HEK293 (cell line): ENCODE measurements around the gene MPZL2.

ENCODE experiments used
- CTCF ChIA-PET: fragments of 350-600 bp; formaldehyde crosslinking; extraction: SDS; loops from one replicate; lab custom pipeline; 2021; ENCODE audit warnings: antibody characterized with exemption; lab: Yijun Ruan, JAX
- POLR2A ChIA-PET: fragments of 300-600 bp; formaldehyde crosslinking; extraction: SDS; loops from one replicate; lab custom pipeline; 2020; ENCODE audit warnings: antibody characterized with exemption, inconsistent platforms; lab: Yijun Ruan, JAX
- H3K27ac ChIP-seq: fragments of 200-500 bp; sonication (Bioruptor generic); 2 replicates; pipeline ENCODE4 v1.5.1; 2014; ENCODE audit warnings: low read depth, low read length, control low read depth, inconsistent platforms; ENCODE audit errors: extremely low read depth
- H3K36me3 ChIP-seq, 2 experiments: fragments of 200-500 bp in 1 of 2; sonication (Bioruptor generic) in 1 of 2; 1 replicate in 1 of 2; 2 replicates in 1 of 2; pipeline ENCODE4 v1.5.1; 2014 to 2017; ENCODE audit warnings: inconsistent platforms in 2 of 2, low read length in 2 of 2; ENCODE audit not compliant: control insufficient read depth in 2 of 2, insufficient read depth in 1 of 2
- H3K4me1 ChIP-seq: fragments of 200-500 bp; sonication (Bioruptor generic); 2 replicates; pipeline ENCODE4 v1.5.1; 2014; ENCODE audit warnings: mild to moderate bottlenecking, low read length, inconsistent platforms; ENCODE audit not compliant: control insufficient read depth, insufficient read depth
- H3K4me3 ChIP-seq: 2 replicates; pipeline ENCODE4 v1.5.1; 2011; ENCODE audit warnings: low read depth, mild to moderate bottlenecking, control low read depth, low read length, moderate library complexity
- H3K9me3 ChIP-seq: fragments of 200-500 bp; sonication (Bioruptor generic); 2 replicates; pipeline ENCODE4 v1.5.1; 2014; ENCODE audit warnings: low read depth, low read length, inconsistent platforms; ENCODE audit not compliant: control insufficient read depth, insufficient read depth
- GFI1B ChIP-seq: fragments of 450-650 bp; formaldehyde crosslinking; IDR thresholded peaks from 2 replicates; pipeline ENCODE4 v1.5.1; 2016; ENCODE audit warnings: missing biosample characterization, missing genetic modification characterization
- HOXC10 ChIP-seq: sonication (generic); formaldehyde crosslinking; IDR thresholded peaks from 2 replicates; pipeline ENCODE4 v1.8.1; 2023; ENCODE audit warnings: mild to moderate bottlenecking, missing genetic modification reagents
- ZBTB48 ChIP-seq: fragments of 450-650 bp; formaldehyde crosslinking; IDR thresholded peaks from 2 replicates; pipeline ENCODE4 v1.5.1; 2016; ENCODE audit warnings: missing biosample characterization, missing genetic modification characterization
- ZBTB8A ChIP-seq: fragments of 450-650 bp; formaldehyde crosslinking; IDR thresholded peaks from 2 replicates; pipeline ENCODE4 v1.5.1; 2016; ENCODE audit warnings: missing biosample characterization, missing genetic modification characterization
- ZIC2 ChIP-seq: fragments of 450-650 bp; formaldehyde crosslinking; IDR thresholded peaks from 2 replicates; pipeline ENCODE4 v1.5.1; 2016; ENCODE audit warnings: missing biosample characterization, missing genetic modification characterization
- ZNF121 ChIP-seq: fragments of 450-650 bp; formaldehyde crosslinking; IDR thresholded peaks from 2 replicates; pipeline ENCODE4 v1.5.1; 2016; ENCODE audit warnings: missing biosample characterization, missing genetic modification characterization
- ZNF133 ChIP-seq: fragments of 450-650 bp; formaldehyde crosslinking; IDR thresholded peaks from 2 replicates; pipeline ENCODE4 v1.5.1; 2016; ENCODE audit warnings: missing biosample characterization, missing genetic modification characterization
- ZNF248 ChIP-seq: fragments of 450-650 bp; formaldehyde crosslinking; IDR thresholded peaks from 2 replicates; pipeline ENCODE4 v1.5.1; 2017; ENCODE audit warnings: missing biosample characterization, missing genetic modification characterization
- ZNF335 ChIP-seq: fragments of 450-650 bp; formaldehyde crosslinking; conservative IDR thresholded peaks from 2 replicates; pipeline ENCODE4 v1.5.1; 2016; ENCODE audit warnings: missing biosample characterization, missing genetic modification characterization
- ZNF426 ChIP-seq: fragments of 450-650 bp; formaldehyde crosslinking; IDR thresholded peaks from 2 replicates; pipeline ENCODE4 v1.5.1; 2017; ENCODE audit warnings: missing biosample characterization, missing genetic modification characterization, mild to moderate bottlenecking, inconsistent platforms, moderate library complexity
- ZNF558 ChIP-seq: fragments of 450-650 bp; formaldehyde crosslinking; IDR thresholded peaks from 2 replicates; pipeline ENCODE4 v1.5.1; 2016; ENCODE audit warnings: missing biosample characterization, missing genetic modification characterization
- ZNF660 ChIP-seq: fragments of 450-650 bp; IDR thresholded peaks from 2 replicates; pipeline ENCODE4 v1.5.1; 2018; ENCODE audit warnings: missing biosample characterization, mild to moderate bottlenecking, missing genetic modification characterization
- ZNF747 ChIP-seq: fragments of 450-650 bp; formaldehyde crosslinking; IDR thresholded peaks from 2 replicates; pipeline ENCODE4 v1.5.1; 2016; ENCODE audit warnings: missing biosample characterization, missing genetic modification characterization
- ZNF785 ChIP-seq: fragments of 450-650 bp; formaldehyde crosslinking; IDR thresholded peaks from 2 replicates; pipeline ENCODE4 v1.5.1; 2016; ENCODE audit warnings: missing biosample characterization, missing genetic modification characterization
- ZSCAN16 ChIP-seq: fragments of 450-650 bp; formaldehyde crosslinking; IDR thresholded peaks from 2 replicates; pipeline ENCODE4 v1.5.1; 2016; ENCODE audit warnings: missing biosample characterization, missing genetic modification characterization
- ZXDB ChIP-seq: fragments of 450-650 bp; formaldehyde crosslinking; IDR thresholded peaks from 2 replicates; pipeline ENCODE4 v1.5.1; 2016; ENCODE audit warnings: missing biosample characterization, missing genetic modification characterization
- TF ChIP-seq, protein P1 (sequence below): sonication (generic); formaldehyde crosslinking; IDR thresholded peaks from 2 replicates; pipeline ENCODE4 v1.8.1; 2022; ENCODE audit warnings: mild to moderate bottlenecking, moderate library complexity, missing genetic modification reagents
- TF ChIP-seq, protein P2 (sequence below): fragments of 450-650 bp; formaldehyde crosslinking; IDR thresholded peaks from 2 replicates; pipeline ENCODE4 v1.5.1; 2016; ENCODE audit warnings: missing biosample characterization, missing genetic modification characterization
- TF ChIP-seq, protein P3 (sequence below): fragments of 450-650 bp; formaldehyde crosslinking; IDR thresholded peaks from 2 replicates; pipeline ENCODE4 v1.5.1; 2017; ENCODE audit warnings: missing biosample characterization, missing genetic modification characterization
- TF ChIP-seq, protein P4 (sequence below): fragments of 450-650 bp; formaldehyde crosslinking; IDR thresholded peaks from 2 replicates; pipeline ENCODE4 v1.5.1; 2016; ENCODE audit warnings: missing biosample characterization, missing genetic modification characterization, borderline replicate concordance
- TF ChIP-seq, protein P5 (sequence below): fragments of 450-650 bp; formaldehyde crosslinking; IDR thresholded peaks from 2 replicates; pipeline ENCODE4 v1.5.1; 2017; ENCODE audit warnings: missing biosample characterization, missing genetic modification characterization

The MPZL2 gene

DNA sequence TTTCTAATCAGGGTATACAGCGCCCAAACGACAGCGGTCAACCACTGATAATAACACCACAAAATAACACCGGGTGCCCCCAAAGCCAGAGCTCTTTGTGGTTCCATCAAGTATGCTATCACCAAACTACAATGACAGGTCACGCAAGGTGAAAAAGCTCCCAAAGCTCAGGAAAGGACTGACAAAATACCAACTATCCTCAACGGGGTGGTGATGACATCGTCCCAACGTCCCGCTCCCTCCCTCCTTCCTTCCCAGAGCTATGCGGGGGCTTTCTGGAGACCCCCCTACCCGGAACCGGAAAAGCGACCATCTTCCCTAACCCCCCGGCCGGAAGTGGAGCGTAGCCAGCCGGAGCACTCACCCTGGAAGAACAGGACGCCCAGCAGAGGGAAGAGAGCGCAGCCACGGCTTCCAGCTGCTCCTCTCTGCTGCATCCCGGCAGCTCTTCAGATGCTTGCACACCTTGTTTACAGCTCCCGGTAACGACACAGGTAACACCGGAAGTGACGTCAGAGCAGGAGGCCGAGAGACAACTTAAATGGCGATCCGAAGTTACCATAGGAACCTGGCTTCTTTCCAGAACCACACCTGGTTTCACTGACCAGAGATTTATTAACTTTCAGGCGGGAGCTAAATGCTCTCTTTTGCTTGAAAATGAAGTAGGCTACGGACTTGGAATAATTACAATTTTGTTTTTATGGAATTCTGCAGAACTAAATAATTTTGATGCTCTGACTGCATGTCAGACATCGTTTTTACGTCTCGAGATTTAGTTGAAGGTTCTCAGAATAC lies 12.0 kb downstream of the MPZL2 start, which contains the start of gene MPZL3 (continued):
- TF ChIP-seq ZXDB (tag by site-specific recombination) (peak; percentile 75; the same call in 1 of the 2 replicates), ZNF335 (tag by site-specific recombination) (peak; percentile 89)

DNA sequence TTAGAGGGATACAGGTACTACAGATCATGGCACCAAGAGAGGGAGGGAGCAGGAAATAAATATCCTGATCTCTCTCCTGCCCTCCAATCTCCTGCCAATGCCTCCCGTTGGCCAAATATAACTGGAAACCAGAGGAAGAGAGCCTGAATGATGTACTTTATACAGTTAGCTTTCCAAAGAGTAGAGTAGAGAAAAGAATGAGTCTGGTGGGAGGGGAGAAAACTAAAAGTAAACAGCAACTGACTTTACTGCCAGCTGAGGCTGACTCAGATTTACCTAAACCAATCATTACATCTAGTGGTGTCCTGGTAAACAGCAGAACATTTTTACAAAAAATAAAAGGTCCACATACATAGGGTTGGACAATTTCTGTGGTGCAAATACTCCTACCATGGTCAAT lies 17.1 kb downstream of the MPZL2 start:
- Histone ChIP-seq H3K4me3 (no peak overlapping the region), H3K27ac (no peak overlapping the region), H3K4me1 (no peaks in the 10 kb centered on the region), H3K9me3 (no peaks in the 10 kb centered on the region), H3K36me3 (no peaks in the 10 kb centered on the region)
- ChIA-PET POLR2A (no interaction called here), CTCF (interaction anchor here (0.8 kb wide), 2 partner anchors 49 to 65 kb away, joined by 3 to 5 read pairs; no protein-coding TSS in a partner anchor)
- no peak for TF ChIP-seq ZSCAN16
- no peak for TF ChIP-seq ZBTB48 (tag by site-specific recombination)
- TF ChIP-seq, protein P1, sequence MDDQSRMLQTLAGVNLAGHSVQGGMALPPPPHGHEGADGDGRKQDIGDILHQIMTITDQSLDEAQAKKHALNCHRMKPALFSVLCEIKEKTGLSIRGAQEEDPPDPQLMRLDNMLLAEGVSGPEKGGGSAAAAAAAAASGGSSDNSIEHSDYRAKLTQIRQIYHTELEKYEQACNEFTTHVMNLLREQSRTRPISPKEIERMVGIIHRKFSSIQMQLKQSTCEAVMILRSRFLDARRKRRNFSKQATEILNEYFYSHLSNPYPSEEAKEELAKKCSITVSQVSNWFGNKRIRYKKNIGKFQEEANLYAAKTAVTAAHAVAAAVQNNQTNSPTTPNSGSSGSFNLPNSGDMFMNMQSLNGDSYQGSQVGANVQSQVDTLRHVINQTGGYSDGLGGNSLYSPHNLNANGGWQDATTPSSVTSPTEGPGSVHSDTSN (CRISPR knock-in tag) = no peak
- no peak for TF ChIP-seq ZNF558 (tag by site-specific recombination)
- TF ChIP-seq, protein P2, sequence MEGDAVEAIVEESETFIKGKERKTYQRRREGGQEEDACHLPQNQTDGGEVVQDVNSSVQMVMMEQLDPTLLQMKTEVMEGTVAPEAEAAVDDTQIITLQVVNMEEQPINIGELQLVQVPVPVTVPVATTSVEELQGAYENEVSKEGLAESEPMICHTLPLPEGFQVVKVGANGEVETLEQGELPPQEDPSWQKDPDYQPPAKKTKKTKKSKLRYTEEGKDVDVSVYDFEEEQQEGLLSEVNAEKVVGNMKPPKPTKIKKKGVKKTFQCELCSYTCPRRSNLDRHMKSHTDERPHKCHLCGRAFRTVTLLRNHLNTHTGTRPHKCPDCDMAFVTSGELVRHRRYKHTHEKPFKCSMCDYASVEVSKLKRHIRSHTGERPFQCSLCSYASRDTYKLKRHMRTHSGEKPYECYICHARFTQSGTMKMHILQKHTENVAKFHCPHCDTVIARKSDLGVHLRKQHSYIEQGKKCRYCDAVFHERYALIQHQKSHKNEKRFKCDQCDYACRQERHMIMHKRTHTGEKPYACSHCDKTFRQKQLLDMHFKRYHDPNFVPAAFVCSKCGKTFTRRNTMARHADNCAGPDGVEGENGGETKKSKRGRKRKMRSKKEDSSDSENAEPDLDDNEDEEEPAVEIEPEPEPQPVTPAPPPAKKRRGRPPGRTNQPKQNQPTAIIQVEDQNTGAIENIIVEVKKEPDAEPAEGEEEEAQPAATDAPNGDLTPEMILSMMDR (tag by site-specific recombination) = no peak
- no peak for TF ChIP-seq ZNF426 (tag by site-specific recombination)
- TF ChIP-seq HOXC10 (CRISPR knock-in tag) = no peak
- TF ChIP-seq ZNF785 (tag by site-specific recombination) = no peak
- TF ChIP-seq ZNF660 (tag by site-specific recombination) = no peak
- TF ChIP-seq, protein P3, sequence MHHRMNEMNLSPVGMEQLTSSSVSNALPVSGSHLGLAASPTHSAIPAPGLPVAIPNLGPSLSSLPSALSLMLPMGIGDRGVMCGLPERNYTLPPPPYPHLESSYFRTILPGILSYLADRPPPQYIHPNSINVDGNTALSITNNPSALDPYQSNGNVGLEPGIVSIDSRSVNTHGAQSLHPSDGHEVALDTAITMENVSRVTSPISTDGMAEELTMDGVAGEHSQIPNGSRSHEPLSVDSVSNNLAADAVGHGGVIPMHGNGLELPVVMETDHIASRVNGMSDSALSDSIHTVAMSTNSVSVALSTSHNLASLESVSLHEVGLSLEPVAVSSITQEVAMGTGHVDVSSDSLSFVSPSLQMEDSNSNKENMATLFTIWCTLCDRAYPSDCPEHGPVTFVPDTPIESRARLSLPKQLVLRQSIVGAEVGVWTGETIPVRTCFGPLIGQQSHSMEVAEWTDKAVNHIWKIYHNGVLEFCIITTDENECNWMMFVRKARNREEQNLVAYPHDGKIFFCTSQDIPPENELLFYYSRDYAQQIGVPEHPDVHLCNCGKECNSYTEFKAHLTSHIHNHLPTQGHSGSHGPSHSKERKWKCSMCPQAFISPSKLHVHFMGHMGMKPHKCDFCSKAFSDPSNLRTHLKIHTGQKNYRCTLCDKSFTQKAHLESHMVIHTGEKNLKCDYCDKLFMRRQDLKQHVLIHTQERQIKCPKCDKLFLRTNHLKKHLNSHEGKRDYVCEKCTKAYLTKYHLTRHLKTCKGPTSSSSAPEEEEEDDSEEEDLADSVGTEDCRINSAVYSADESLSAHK (tag by site-specific recombination) = no peak
- no peak for TF ChIP-seq ZIC2
- no peak for TF ChIP-seq ZNF747 (tag by site-specific recombination)
- TF ChIP-seq ZNF248 (tag by site-specific recombination) = no peak
- TF ChIP-seq ZNF121 (tag by site-specific recombination) = no peak
- no peak for TF ChIP-seq ZNF133 (tag by site-specific recombination)
- TF ChIP-seq, protein P4, sequence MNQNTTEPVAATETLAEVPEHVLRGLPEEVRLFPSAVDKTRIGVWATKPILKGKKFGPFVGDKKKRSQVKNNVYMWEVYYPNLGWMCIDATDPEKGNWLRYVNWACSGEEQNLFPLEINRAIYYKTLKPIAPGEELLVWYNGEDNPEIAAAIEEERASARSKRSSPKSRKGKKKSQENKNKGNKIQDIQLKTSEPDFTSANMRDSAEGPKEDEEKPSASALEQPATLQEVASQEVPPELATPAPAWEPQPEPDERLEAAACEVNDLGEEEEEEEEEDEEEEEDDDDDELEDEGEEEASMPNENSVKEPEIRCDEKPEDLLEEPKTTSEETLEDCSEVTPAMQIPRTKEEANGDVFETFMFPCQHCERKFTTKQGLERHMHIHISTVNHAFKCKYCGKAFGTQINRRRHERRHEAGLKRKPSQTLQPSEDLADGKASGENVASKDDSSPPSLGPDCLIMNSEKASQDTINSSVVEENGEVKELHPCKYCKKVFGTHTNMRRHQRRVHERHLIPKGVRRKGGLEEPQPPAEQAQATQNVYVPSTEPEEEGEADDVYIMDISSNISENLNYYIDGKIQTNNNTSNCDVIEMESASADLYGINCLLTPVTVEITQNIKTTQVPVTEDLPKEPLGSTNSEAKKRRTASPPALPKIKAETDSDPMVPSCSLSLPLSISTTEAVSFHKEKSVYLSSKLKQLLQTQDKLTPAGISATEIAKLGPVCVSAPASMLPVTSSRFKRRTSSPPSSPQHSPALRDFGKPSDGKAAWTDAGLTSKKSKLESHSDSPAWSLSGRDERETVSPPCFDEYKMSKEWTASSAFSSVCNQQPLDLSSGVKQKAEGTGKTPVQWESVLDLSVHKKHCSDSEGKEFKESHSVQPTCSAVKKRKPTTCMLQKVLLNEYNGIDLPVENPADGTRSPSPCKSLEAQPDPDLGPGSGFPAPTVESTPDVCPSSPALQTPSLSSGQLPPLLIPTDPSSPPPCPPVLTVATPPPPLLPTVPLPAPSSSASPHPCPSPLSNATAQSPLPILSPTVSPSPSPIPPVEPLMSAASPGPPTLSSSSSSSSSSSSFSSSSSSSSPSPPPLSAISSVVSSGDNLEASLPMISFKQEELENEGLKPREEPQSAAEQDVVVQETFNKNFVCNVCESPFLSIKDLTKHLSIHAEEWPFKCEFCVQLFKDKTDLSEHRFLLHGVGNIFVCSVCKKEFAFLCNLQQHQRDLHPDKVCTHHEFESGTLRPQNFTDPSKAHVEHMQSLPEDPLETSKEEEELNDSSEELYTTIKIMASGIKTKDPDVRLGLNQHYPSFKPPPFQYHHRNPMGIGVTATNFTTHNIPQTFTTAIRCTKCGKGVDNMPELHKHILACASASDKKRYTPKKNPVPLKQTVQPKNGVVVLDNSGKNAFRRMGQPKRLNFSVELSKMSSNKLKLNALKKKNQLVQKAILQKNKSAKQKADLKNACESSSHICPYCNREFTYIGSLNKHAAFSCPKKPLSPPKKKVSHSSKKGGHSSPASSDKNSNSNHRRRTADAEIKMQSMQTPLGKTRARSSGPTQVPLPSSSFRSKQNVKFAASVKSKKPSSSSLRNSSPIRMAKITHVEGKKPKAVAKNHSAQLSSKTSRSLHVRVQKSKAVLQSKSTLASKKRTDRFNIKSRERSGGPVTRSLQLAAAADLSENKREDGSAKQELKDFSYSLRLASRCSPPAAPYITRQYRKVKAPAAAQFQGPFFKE = no peak
- TF ChIP-seq GFI1B (tag by site-specific recombination) = no peak
- TF ChIP-seq, protein P5, sequence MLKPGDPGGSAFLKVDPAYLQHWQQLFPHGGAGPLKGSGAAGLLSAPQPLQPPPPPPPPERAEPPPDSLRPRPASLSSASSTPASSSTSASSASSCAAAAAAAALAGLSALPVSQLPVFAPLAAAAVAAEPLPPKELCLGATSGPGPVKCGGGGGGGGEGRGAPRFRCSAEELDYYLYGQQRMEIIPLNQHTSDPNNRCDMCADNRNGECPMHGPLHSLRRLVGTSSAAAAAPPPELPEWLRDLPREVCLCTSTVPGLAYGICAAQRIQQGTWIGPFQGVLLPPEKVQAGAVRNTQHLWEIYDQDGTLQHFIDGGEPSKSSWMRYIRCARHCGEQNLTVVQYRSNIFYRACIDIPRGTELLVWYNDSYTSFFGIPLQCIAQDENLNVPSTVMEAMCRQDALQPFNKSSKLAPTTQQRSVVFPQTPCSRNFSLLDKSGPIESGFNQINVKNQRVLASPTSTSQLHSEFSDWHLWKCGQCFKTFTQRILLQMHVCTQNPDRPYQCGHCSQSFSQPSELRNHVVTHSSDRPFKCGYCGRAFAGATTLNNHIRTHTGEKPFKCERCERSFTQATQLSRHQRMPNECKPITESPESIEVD (tag by site-specific recombination) = no peak
- no peak for TF ChIP-seq ZBTB8A (tag by site-specific recombination)
